Fibroblast of lung (primary cell): ENCODE measurements around the gene DNAH14. TPM values are rescaled to one million over a fixed set of nuclear protein-coding genes. Genes with fewer than 3 reads are reported as not detected.

Source experiments
- DNase-seq, 2 donors: peaks; one replicate each; pipeline versions ENCODE4 v3.0.0 to v3.0.0-alpha.2; 2010; ENCODE audit warnings: low read depth in 2 of 2
- H2AFZ ChIP-seq: 2 replicates; pipeline ENCODE4 v1.5.1; 2012; ENCODE audit warnings: low read length, control low read depth, inconsistent platforms
- H3K27ac ChIP-seq: 2 replicates; pipeline ENCODE4 v1.5.1; 2011; ENCODE audit warnings: low read length, control low read depth; ENCODE audit not compliant: insufficient read depth
- H3K27me3 ChIP-seq: 2 replicates; pipeline ENCODE4 v1.5.1; 2011; ENCODE audit warnings: mild to moderate bottlenecking, low read length; ENCODE audit not compliant: control insufficient read depth, insufficient read depth
- H3K36me3 ChIP-seq: 2 replicates; pipeline ENCODE4 v1.5.1; 2011; ENCODE audit warnings: low read length; ENCODE audit not compliant: control insufficient read depth, insufficient read depth
- H3K4me1 ChIP-seq: 2 replicates; pipeline ENCODE4 v1.5.1; 2011; ENCODE audit warnings: low read length; ENCODE audit not compliant: control insufficient read depth, insufficient read depth; ENCODE audit errors: extremely low read depth
- H3K4me2 ChIP-seq: 2 replicates; pipeline ENCODE4 v1.5.1; 2011; ENCODE audit warnings: low read length, control low read depth; ENCODE audit not compliant: insufficient read depth; ENCODE audit errors: extremely low read depth
- H3K4me3 ChIP-seq, 4 experiments: fragments of 200-600 bp in 1 of 4; sonication (generic) in 1 of 4; replicated peaks in 1 of 4; 2 replicates each; pipeline ENCODE4 v1.5.1; 2011 to 2016; ENCODE audit warnings: low read length in 4 of 4, low read depth in 3 of 4, mild to moderate bottlenecking in 3 of 4, control low read depth in 2 of 4, inconsistent platforms in 1 of 4, mixed read lengths in 1 of 4; ENCODE audit not compliant: insufficient read depth in 1 of 4; ENCODE audit errors: control extremely low read depth in 1 of 4
- H3K79me2 ChIP-seq: 2 replicates; pipeline ENCODE4 v1.5.1; 2012; ENCODE audit warnings: mild to moderate bottlenecking, low read length, inconsistent platforms; ENCODE audit not compliant: control insufficient read depth, insufficient read depth
- H3K9ac ChIP-seq: 2 replicates; pipeline ENCODE4 v1.5.1; 2011; ENCODE audit warnings: mild to moderate bottlenecking, low read length, control low read depth; ENCODE audit not compliant: insufficient read depth
- H3K9me3 ChIP-seq: 2 replicates; pipeline ENCODE4 v1.5.1; 2012; ENCODE audit warnings: low read depth, low read length; ENCODE audit not compliant: control insufficient read depth, insufficient read depth
- H4K20me1 ChIP-seq: 2 replicates; pipeline ENCODE4 v1.5.1; 2011; ENCODE audit warnings: low read length; ENCODE audit not compliant: control insufficient read depth, insufficient read depth; ENCODE audit errors: extremely low read depth
- CTCF ChIP-seq, 2 donors: IDR thresholded peaks in 1 of 2; conservative IDR thresholded peaks in 1 of 2; 1 replicate in 1 of 2; 2 replicates in 1 of 2; pipeline ENCODE4 v1.5.1; 2011 to 2012; ENCODE audit warnings: low read length in 2 of 2, control low read depth in 1 of 2, inconsistent platforms in 1 of 2, low read depth in 1 of 2, mild to moderate bottlenecking in 1 of 2
- EZH2 ChIP-seq: IDR thresholded peaks from 2 replicates; pipeline ENCODE4 v1.5.1; 2012; ENCODE audit warnings: low read length, control low read depth, mild to moderate bottlenecking; ENCODE audit errors: missing control alignments
- polyA plus RNA-seq, 2 donors: library from polyadenylated mRNA; depleted of rRNA in 1 of 2; stranded (reverse) in 1 of 2; unstranded in 1 of 2; fragments of >200 nt; gene quantifications; 2 replicates each; pipeline ENCODE4 v1.2.1, GENCODE V29; 2011 to 2012; ENCODE audit warnings: missing spikeins in 1 of 2
- total RNA-seq: library from RNA; depleted of rRNA; stranded (reverse); fragments of >200 nt; gene quantifications from 2 replicates; pipeline ENCODE4 v1.2.1, GENCODE V29; 2014

The DNAH14 gene
- total and polyA plus RNA-seq, 2 donors (not counting 1 experiment from before 2014, with no cell fraction given), result 5.4 to 19.7 TPM

GRCh38 chr1:225440380-225441221 lies 511.1 kb downstream of the DNAH14 start:
- Histone ChIP-seq H3K27me3 (peaks cover 2% of the 10 kb centered on the region), H3K4me2 (no peak overlapping the region), H3K27ac (no peak overlapping the region), H3K79me2 (no peaks in the 10 kb centered on the region), H3K9ac (no peak overlapping the region), H3K4me3 (no peak overlapping the region), H3K9me3 (no peaks in the 10 kb centered on the region), H3K36me3 (no peaks in the 10 kb centered on the region), H3K4me1 (peaks cover 6% of the 10 kb centered on the region), H4K20me1 (no peaks in the 10 kb centered on the region), H2AFZ (no peak overlapping the region)
- DNase-seq, result no peak
- TF ChIP-seq EZH2, result no peak
- no peak for TF ChIP-seq CTCF (conservative IDR thresholded peaks at IDR 0.05 in 1 of 2, IDR thresholded peaks at IDR 0.05 in 1 of 2; ENCODE audit: low read depth in 1 of 2, low read length in 2 of 2)

GRCh38 chr1:225441314-225442122 lies 512.0 kb downstream of the DNAH14 start:
- no peak overlapping the region for H2AFZ ChIP-seq
- no peaks in the 10 kb centered on the region for H4K20me1 ChIP-seq
- no peaks in the 10 kb centered on the region for H3K9me3 ChIP-seq
- peaks cover 10% of the 10 kb centered on the region for H3K4me1 ChIP-seq
- H3K4me3 ChIP-seq, result no peak overlapping the region
- no peak overlapping the region for H3K9ac ChIP-seq
- no peak overlapping the region for H3K27ac ChIP-seq
- H3K27me3 ChIP-seq, result no peaks in the 10 kb centered on the region
- H3K36me3 ChIP-seq, result no peaks in the 10 kb centered on the region
- no peak for DNase-seq
- no peaks in the 10 kb centered on the region for H3K79me2 ChIP-seq
- TF ChIP-seq CTCF (conservative IDR thresholded peaks at IDR 0.05 in 1 of 2, IDR thresholded peaks at IDR 0.05 in 1 of 2; ENCODE audit: low read depth in 1 of 2, low read length in 2 of 2), result peak; percentile 19 to 42
- TF ChIP-seq EZH2, result no peak
- no peak overlapping the region for H3K4me2 ChIP-seq

- H3K79me2 ChIP-seq, result no peaks in the 10 kb centered on the region
- no peak overlapping the region for H3K9ac ChIP-seq
- no peak overlapping the region for H2AFZ ChIP-seq
- no peak overlapping the region for H3K4me2 ChIP-seq
- H3K27ac ChIP-seq, result no peak overlapping the region
- H3K36me3 ChIP-seq, result no peaks in the 10 kb centered on the region
- H3K4me1 ChIP-seq, result peaks cover 11% of the 10 kb centered on the region
- H3K27me3 ChIP-seq, result no peaks in the 10 kb centered on the region
- no peak for DNase-seq
- no peaks in the 10 kb centered on the region for H4K20me1 ChIP-seq
- no peak overlapping the region for H3K4me3 ChIP-seq
- no peak for TF ChIP-seq EZH2
- no peak for TF ChIP-seq CTCF (conservative IDR thresholded peaks at IDR 0.05 in 1 of 2, IDR thresholded peaks at IDR 0.05 in 1 of 2; ENCODE audit: low read depth in 1 of 2, low read length in 2 of 2)
- H3K9me3 ChIP-seq, result no peaks in the 10 kb centered on the region
Observed at GRCh38 chr1:225442123-225442505, 512.6 kb downstream of the DNAH14 start.
